Lower leg skin (tissue), 4 donors: Measurements from ENCODE around the gene NCKAP5. TPM values are rescaled to one million over a fixed set of nuclear protein-coding genes. Genes with fewer than 3 reads are reported as not detected.

ENCODE experiments used
- DNase-seq, 2 donors: peaks; one replicate each; pipeline ENCODE4 v3.0.0-alpha.2; 2019; ENCODE audit warnings: low spot score in 2 of 2
- H3K4me3 ChIP-seq: fragments of 200-600 bp; sonication (generic); 2 replicates; pipeline ENCODE4 v1.5.1; 2017; ENCODE audit warnings: mild to moderate bottlenecking, low read depth; ENCODE audit not compliant: poor library complexity, severe bottlenecking
- CTCF ChIP-seq, 3 donors: fragments of 450-650 bp; IDR thresholded peaks; one replicate each; pipeline ENCODE4 v1.5.1; 2016; ENCODE audit warnings: antibody characterized with exemption in 3 of 3, mild to moderate bottlenecking in 3 of 3, moderate library complexity in 2 of 3
- POLR2A ChIP-seq, 2 donors: fragments of 450-650 bp; IDR thresholded peaks; one replicate each; pipeline ENCODE4 v1.6.1; 2016 to 2017; ENCODE audit warnings: antibody characterized with exemption in 2 of 2, mild to moderate bottlenecking in 1 of 2, moderate library complexity in 1 of 2
- WGBS, 2 donors: methylation state at CpG; one replicate each; pipeline ENCODE4 v1.1.5; 2018; 5-methylcytosine and 5-hydroxymethylcytosine counted together
- intact Hi-C: fragments of 100-400 bp; cut with DNase I; formaldehyde crosslinking; loops from one replicate; pipeline ENCODE4 v1.15.0; 2023; ENCODE audit warnings: low total_unique reads
- total RNA-seq, 4 donors: library from RNA; depleted of rRNA; stranded (reverse); fragments of >200 nt; gene quantifications; one replicate each; pipeline ENCODE4 v1.1.0, GENCODE V29; 2016

NCKAP5 gene
- total RNA-seq, 4 donors from 2014 or later: 2.0 to 5.1 (median 3.6) TPM

GRCh38 chr2:133123393-133123792, 444.9 kb downstream of the NCKAP5 start:
- H3K4me3 ChIP-seq: no peak overlapping the region
- 89 to 100% methylated on average over 1 of the region's 1 CpG for WGBS, 2 donors
- no peak for DNase-seq
- TF ChIP-seq CTCF (IDR thresholded peaks at IDR 0.05) (no peak), POLR2A (IDR thresholded peaks at IDR 0.05) (no peak)
- intact Hi-C loops: no loop called here

- no peak overlapping the region for H3K4me3 ChIP-seq
- WGBS, 2 donors: 40 to 43% methylated on average over 1 of the region's 1 CpG
Observed at GRCh38 chr2:133122529-133122928, 445.7 kb downstream of the NCKAP5 start.

GRCh38 chr2:133120310-133120709, 448.0 kb downstream of the NCKAP5 start:
- intact Hi-C loops: no loop called here
- 57 to 62% methylated on average over 1 of the region's 1 CpG for WGBS, 2 donors

More at GRCh38 chr2:133122529-133122928, 445.7 kb downstream of the NCKAP5 start:
- TF ChIP-seq CTCF (IDR thresholded peaks at IDR 0.05) (no peak), POLR2A (IDR thresholded peaks at IDR 0.05) (no peak)
- intact Hi-C loops: no loop called here
- DNase-seq: no peak

GRCh38 chr2:133110201-133110600, 458.1 kb downstream of the NCKAP5 start:
- 92 to 93% methylated on average over 4 of the region's 4 CpGs for WGBS, 2 donors
- intact Hi-C loops: no loop called here
- TF ChIP-seq POLR2A (IDR thresholded peaks at IDR 0.05) (no peak), CTCF (IDR thresholded peaks at IDR 0.05) (no peak)
- no peak for DNase-seq
- H3K4me3 ChIP-seq: no peak overlapping the region

More at GRCh38 chr2:133120310-133120709, 448.0 kb downstream of the NCKAP5 start:
- TF ChIP-seq POLR2A (IDR thresholded peaks at IDR 0.05) (no peak), CTCF (IDR thresholded peaks at IDR 0.05) (no peak)
- H3K4me3 ChIP-seq: no peak overlapping the region
- no peak for DNase-seq

- WGBS, 2 donors: 30 to 38% methylated on average over 4 of the region's 4 CpGs
- DNase-seq: no peak
Observed at GRCh38 chr2:133109772-133110171, 458.5 kb downstream of the NCKAP5 start.

More at GRCh38 chr2:133109772-133110171, 458.5 kb downstream of the NCKAP5 start:
- intact Hi-C loops: no loop called here
- TF ChIP-seq POLR2A (IDR thresholded peaks at IDR 0.05) (no peak), CTCF (IDR thresholded peaks at IDR 0.05) (no peak)
- H3K4me3 ChIP-seq: no peak overlapping the region
